BJ (cell line): ENCODE results near the gene PRG3. TPM values are rescaled to one million over a fixed set of nuclear protein-coding genes. Genes with fewer than 3 reads are reported as not detected.

ENCODE experiments used
- CTCF ChIA-PET: fragments of 350-600 bp; formaldehyde crosslinking; extraction: SDS; loops from one replicate; lab custom pipeline; 2021; ENCODE audit warnings: antibody characterized with exemption, inconsistent platforms; lab: Yijun Ruan, JAX
- POLR2A ChIA-PET: fragments of 300-600 bp; sonication (Branson Sonifier 250); formaldehyde crosslinking; extraction: SDS; loops from one replicate; lab custom pipeline; 2021; ENCODE audit warnings: antibody characterized with exemption; lab: Charles Lee
- DNase-seq: peaks from one replicate; pipeline ENCODE4 v3.0.0-alpha.2; 2011; ENCODE audit warnings: low read depth
- H3K27me3 ChIP-seq: 2 replicates; pipeline ENCODE4 v1.6.0; 2011; ENCODE audit warnings: low read length; ENCODE audit not compliant: control insufficient read depth, insufficient read depth
- H3K36me3 ChIP-seq: 2 replicates; pipeline ENCODE4 v1.5.1; 2011; ENCODE audit warnings: low read length; ENCODE audit not compliant: control insufficient read depth, insufficient read depth
- H3K4me3 ChIP-seq: 2 replicates; pipeline ENCODE4 v1.5.1; 2011; ENCODE audit warnings: low read depth, mild to moderate bottlenecking, control low read depth, low read length
- CTCF ChIP-seq: IDR thresholded peaks from 2 replicates; pipeline ENCODE4 v1.5.1; 2011; ENCODE audit warnings: low read depth, mild to moderate bottlenecking, control low read depth, inconsistent platforms, low read length, moderate library complexity; ENCODE audit not compliant: insufficient read depth
- polyA plus RNA-seq: library from polyadenylated mRNA; depleted of rRNA; stranded (reverse); fragments of >200 nt; gene quantifications from 2 replicates; pipeline ENCODE4 v1.2.3, GENCODE V29; 2011

PRG3 gene
- polyA plus RNA-seq, 1 experiment: not detected

- ChIA-PET CTCF (interaction anchor here (0.6 to 0.8 kb wide), 2 partner anchors 36 to 104 kb away, joined by 3 to 4 read pairs; no protein-coding TSS in a partner anchor), POLR2A (no interaction called here)
- no peak for TF ChIP-seq CTCF
- Histone ChIP-seq H3K27me3 (no peaks in the 10 kb centered on the region), H3K4me3 (no peak overlapping the region), H3K36me3 (no peaks in the 10 kb centered on the region; the same call in none of the 2 replicates)
- DNase-seq: no peak
Observed at GRCh38 chr11:57422669-57423068, 41.7 kb upstream of the PRG3 start.

GRCh38 chr11:57421805-57422204 lies 40.9 kb upstream of the PRG3 start:
- CTCF ChIA-PET: interaction anchor here (0.8 to 1.6 kb wide), 2 partner anchors 15 to 105 kb away, joined by 3 read pairs; no protein-coding TSS in a partner anchor
- TF ChIP-seq CTCF: no peak
- DNase-seq: no peak
- no peaks in the 10 kb centered on the region for H3K27me3 ChIP-seq
- no peaks in the 10 kb centered on the region; the same call in none of the 2 replicates for H3K36me3 ChIP-seq
- POLR2A ChIA-PET: no interaction called here
- H3K4me3 ChIP-seq: no peak overlapping the region

GRCh38 chr11:57421066-57421465 lies 40.1 kb upstream of the PRG3 start:
- Histone ChIP-seq H3K27me3 (no peaks in the 10 kb centered on the region), H3K36me3 (peaks cover 2% of the 10 kb centered on the region), H3K4me3 (no peak overlapping the region)
- no peak for DNase-seq
- no peak for TF ChIP-seq CTCF
- ChIA-PET POLR2A (no interaction called here), CTCF (interaction anchor here (1.2 to 1.6 kb wide), 2 partner anchors 14 to 71 kb away, joined by 3 read pairs; no protein-coding TSS in a partner anchor)

GRCh38 chr11:57419146-57419545 lies 38.2 kb upstream of the PRG3 start:
- no peak for TF ChIP-seq CTCF
- POLR2A ChIA-PET: no interaction called here
- Histone ChIP-seq H3K4me3 (no peak overlapping the region), H3K36me3 (peaks cover 7% of the 10 kb centered on the region), H3K27me3 (no peaks in the 10 kb centered on the region)
- CTCF ChIA-PET: interaction anchor here (3.6 kb wide), 1 partner anchor 39 kb away, joined by 15 read pairs; no protein-coding TSS in a partner anchor
- no peak for DNase-seq

GRCh38 chr11:57418131-57418530 lies 37.2 kb upstream of the PRG3 start:
- H3K36me3 ChIP-seq: peaks cover 7% of the 10 kb centered on the region

More at GRCh38 chr11:57418131-57418530, 37.2 kb upstream of the PRG3 start:
- POLR2A ChIA-PET: no interaction called here
- Histone ChIP-seq H3K27me3 (no peaks in the 10 kb centered on the region), H3K4me3 (no peak overlapping the region)
- no peak for TF ChIP-seq CTCF
- CTCF ChIA-PET: interaction anchor here (0.6 to 3.6 kb wide), 2 partner anchors 40 to 108 kb away, joined by 3 to 15 read pairs; no protein-coding TSS in a partner anchor
- no peak for DNase-seq
